GM12878 (cell line): ENCODE data around the gene DPP3. TPM values are rescaled to one million over a fixed set of nuclear protein-coding genes. Genes with fewer than 3 reads are reported as not detected.

Experiments
- BHLHE40 ChIP-seq, 2 experiments: fragments of 450-650 bp in 1 of 2; IDR thresholded peaks; 2 replicates each; pipeline ENCODE4 v1.6.1; 2011 to 2017; ENCODE audit warnings: low read depth in 2 of 2, borderline replicate concordance in 1 of 2, improper control_type of control experiment in 1 of 2, low read length in 1 of 2, mild to moderate bottlenecking in 1 of 2
- CHD1 ChIP-seq: IDR thresholded peaks from 2 replicates; pipeline ENCODE4 v1.6.1; 2012; ENCODE audit warnings: low read depth, low read length, improper control_type of control experiment
- FOXM1 ChIP-seq: IDR thresholded peaks from 2 replicates; pipeline ENCODE4 v1.6.1; 2012; ENCODE audit warnings: low read depth, mild to moderate bottlenecking, inconsistent platforms, low read length, moderate library complexity
- IRF4 ChIP-seq: IDR thresholded peaks from 2 replicates; pipeline ENCODE4 v1.6.1; 2011; ENCODE audit warnings: low read depth, low read length
- PML ChIP-seq: IDR thresholded peaks from 2 replicates; pipeline ENCODE4 v1.6.1; 2012; ENCODE audit warnings: low read length, inconsistent platforms
- SP1 ChIP-seq: IDR thresholded peaks from one replicate; pipeline ENCODE4 v1.6.1; 2011; ENCODE audit warnings: low read depth, low read length
- polyA plus RNA-seq, 11 experiments: library from polyadenylated mRNA; depleted of rRNA in 4 of 11; unstranded in 6 of 11; stranded (reverse) in 5 of 11; fragments of >200 nt; fragmentation: Nextera tagmentation in 4 of 11; fragmentation: Illumina TruSeq in 1 of 11; extraction: Ambion mirVana in 4 of 11; extraction: Trizol in 1 of 11; gene quantifications; 1 replicate in 1 of 11; 2 replicates in 10 of 11; pipeline versions ENCODE4 v1.2.1 to v1.2.3, GENCODE V29; 2011 to 2016; ENCODE audit warnings: inconsistent platforms in 2 of 11, missing spikeins in 2 of 11, low read depth in 1 of 11
- total RNA-seq, 4 experiments: library from RNA; depleted of rRNA in 3 of 4; stranded (reverse); fragments of >200 nt in 3 of 4; fragmentation: Illumina TruSeq in 1 of 4; extraction: Trizol in 1 of 4; gene quantifications; 2 replicates each; pipeline versions ENCODE4 v1.2.1 to v1.2.3, GENCODE V29; 2013 to 2021
- TF ChIP-seq, protein P1 (sequence below): IDR thresholded peaks from 2 replicates; pipeline ENCODE4 v1.6.1; 2012; ENCODE audit warnings: mild to moderate bottlenecking, low read depth, low read length
- TF ChIP-seq, protein P2 (sequence below), 3 experiments: IDR thresholded peaks in 2 of 3; conservative IDR thresholded peaks in 1 of 3; 2 replicates each; pipeline ENCODE4 v1.5.1; 2011; ENCODE audit warnings: low read depth in 3 of 3, low read length in 3 of 3, mild to moderate bottlenecking in 3 of 3, control low read depth in 2 of 3, moderate library complexity in 2 of 3, inconsistent platforms in 1 of 3, mixed read lengths in 1 of 3; ENCODE audit not compliant: control insufficient read depth in 2 of 3, insufficient read depth in 1 of 3; ENCODE audit errors: extremely low read depth in 1 of 3

Gene DPP3
- total and polyA plus RNA-seq, 10 of the 15 experiments (the other 5 are each of a cell fraction or from before 2014, with no cell fraction given), result 6.0 to 117 (median 78.1) TPM

GRCh38 chr11:66476841-66477251 is 3.4 kb upstream of the DPP3 start (continued):
- TF ChIP-seq FOXM1 (no peak), BHLHE40 (IDR thresholded peaks at IDR 0.05; ENCODE audit: borderline replicate concordance in 1 of 2, low read depth in 2 of 2, low read length in 1 of 2) (no peak), IRF4 (no peak), PML (no peak), SP1 (no peak), CHD1 (no peak)
- TF ChIP-seq, protein P1, sequence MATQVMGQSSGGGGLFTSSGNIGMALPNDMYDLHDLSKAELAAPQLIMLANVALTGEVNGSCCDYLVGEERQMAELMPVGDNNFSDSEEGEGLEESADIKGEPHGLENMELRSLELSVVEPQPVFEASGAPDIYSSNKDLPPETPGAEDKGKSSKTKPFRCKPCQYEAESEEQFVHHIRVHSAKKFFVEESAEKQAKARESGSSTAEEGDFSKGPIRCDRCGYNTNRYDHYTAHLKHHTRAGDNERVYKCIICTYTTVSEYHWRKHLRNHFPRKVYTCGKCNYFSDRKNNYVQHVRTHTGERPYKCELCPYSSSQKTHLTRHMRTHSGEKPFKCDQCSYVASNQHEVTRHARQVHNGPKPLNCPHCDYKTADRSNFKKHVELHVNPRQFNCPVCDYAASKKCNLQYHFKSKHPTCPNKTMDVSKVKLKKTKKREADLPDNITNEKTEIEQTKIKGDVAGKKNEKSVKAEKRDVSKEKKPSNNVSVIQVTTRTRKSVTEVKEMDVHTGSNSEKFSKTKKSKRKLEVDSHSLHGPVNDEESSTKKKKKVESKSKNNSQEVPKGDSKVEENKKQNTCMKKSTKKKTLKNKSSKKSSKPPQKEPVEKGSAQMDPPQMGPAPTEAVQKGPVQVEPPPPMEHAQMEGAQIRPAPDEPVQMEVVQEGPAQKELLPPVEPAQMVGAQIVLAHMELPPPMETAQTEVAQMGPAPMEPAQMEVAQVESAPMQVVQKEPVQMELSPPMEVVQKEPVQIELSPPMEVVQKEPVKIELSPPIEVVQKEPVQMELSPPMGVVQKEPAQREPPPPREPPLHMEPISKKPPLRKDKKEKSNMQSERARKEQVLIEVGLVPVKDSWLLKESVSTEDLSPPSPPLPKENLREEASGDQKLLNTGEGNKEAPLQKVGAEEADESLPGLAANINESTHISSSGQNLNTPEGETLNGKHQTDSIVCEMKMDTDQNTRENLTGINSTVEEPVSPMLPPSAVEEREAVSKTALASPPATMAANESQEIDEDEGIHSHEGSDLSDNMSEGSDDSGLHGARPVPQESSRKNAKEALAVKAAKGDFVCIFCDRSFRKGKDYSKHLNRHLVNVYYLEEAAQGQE, result no peak
- TF ChIP-seq, protein P2, sequence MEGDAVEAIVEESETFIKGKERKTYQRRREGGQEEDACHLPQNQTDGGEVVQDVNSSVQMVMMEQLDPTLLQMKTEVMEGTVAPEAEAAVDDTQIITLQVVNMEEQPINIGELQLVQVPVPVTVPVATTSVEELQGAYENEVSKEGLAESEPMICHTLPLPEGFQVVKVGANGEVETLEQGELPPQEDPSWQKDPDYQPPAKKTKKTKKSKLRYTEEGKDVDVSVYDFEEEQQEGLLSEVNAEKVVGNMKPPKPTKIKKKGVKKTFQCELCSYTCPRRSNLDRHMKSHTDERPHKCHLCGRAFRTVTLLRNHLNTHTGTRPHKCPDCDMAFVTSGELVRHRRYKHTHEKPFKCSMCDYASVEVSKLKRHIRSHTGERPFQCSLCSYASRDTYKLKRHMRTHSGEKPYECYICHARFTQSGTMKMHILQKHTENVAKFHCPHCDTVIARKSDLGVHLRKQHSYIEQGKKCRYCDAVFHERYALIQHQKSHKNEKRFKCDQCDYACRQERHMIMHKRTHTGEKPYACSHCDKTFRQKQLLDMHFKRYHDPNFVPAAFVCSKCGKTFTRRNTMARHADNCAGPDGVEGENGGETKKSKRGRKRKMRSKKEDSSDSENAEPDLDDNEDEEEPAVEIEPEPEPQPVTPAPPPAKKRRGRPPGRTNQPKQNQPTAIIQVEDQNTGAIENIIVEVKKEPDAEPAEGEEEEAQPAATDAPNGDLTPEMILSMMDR (IDR thresholded peaks at IDR 0.05 in 2 of 3, conservative IDR thresholded peaks at IDR 0.05 in 1 of 3; ENCODE audit: control insufficient read depth in 2 of 3, extremely low read depth in 1 of 3, insufficient read depth in 1 of 3, low read depth in 3 of 3, low read length in 3 of 3), result no peak
- TF ChIP-seq, all 136 proteins: peak for 0
